DMS114 treated with DMSO at 0.1 percent for 48 hours (cell line): ENCODE results near the gene MED16.
"Not testable (repeated sequence)": the region's sequence is repeated elsewhere in the genome, so short reads cannot be mapped to it uniquely, and the experiment has no call there.

Experiments
- DNase-seq: peaks from one replicate; lab custom pipeline; 2025; ENCODE audit not compliant: unreplicated experiment; lab: John Stamatoyannopoulos, UW

The MED16 gene

GRCh38 chr19:831407-832369 lies 61.3 kb downstream of the MED16 start:
- no peak for DNase-seq

- no peak for DNase-seq
Measured at GRCh38 chr19:829129-829758, 63.7 kb downstream of the MED16 start.

- no peak for DNase-seq
Measured at GRCh38 chr19:827710-828321, 65.2 kb downstream of the MED16 start, which contains the start of gene AZU1. TSS of gene AZU1 (plus strand) at chr19:827837. CDS start at chr19:827847, 10 bp downstream.

- DNase-seq: no peak
Measured at GRCh38 chr19:827314-827709, 65.7 kb downstream of the MED16 start.

- DNase-seq: no peak
Measured at GRCh38 chr19:825897-826644, 66.9 kb downstream of the MED16 start.

- no peak for DNase-seq
Measured at GRCh38 chr19:824885-825284, 68.1 kb downstream of the MED16 start.

GRCh38 chr19:823565-824121 lies 69.3 kb downstream of the MED16 start:
- no peak for DNase-seq

- DNase-seq: no peak
Measured at GRCh38 chr19:821825-822503, 71.0 kb downstream of the MED16 start, which contains the start of gene PLPPR3. TSS of gene PLPPR3 (minus strand) at chr19:821955. CDS start at chr19:821559, 396 bp downstream.

GRCh38 chr19:821231-821824 lies 71.7 kb downstream of the MED16 start:
- DNase-seq: no peak

- DNase-seq: not testable (repeated sequence)
Measured at GRCh38 chr19:820212-820611, 72.8 kb downstream of the MED16 start.
